A549 (cell line): Measurements from ENCODE around the gene GPX5. TPM values are rescaled to one million over a fixed set of nuclear protein-coding genes. Genes with fewer than 3 reads are reported as not detected.
A peak's percentile ranks its signal among the peaks of the same experiment; 100 is the strongest.

Experiments
- ATAC-seq, 2 experiments: fragments of 200-7000 bp in 1 of 2; fragments of >200 bp in 1 of 2; cut with Nextera tagmentation in 1 of 2; cut with Tn5 transposase in 1 of 2; 3 replicates each; pipeline versions ENCODE4 v1.8.0 to v1.9.1; 2018 to 2020; ENCODE audit warnings: mild to moderate bottlenecking in 1 of 2, moderate library complexity in 1 of 2
- CTCF ChIA-PET: fragments of 300-600 bp; sonication (Branson Sonifier 250); formaldehyde crosslinking; extraction: SDS; loops from one replicate; lab custom pipeline; 2021; ENCODE audit warnings: antibody characterized with exemption, inconsistent platforms; lab: Yijun Ruan, JAX
- POLR2A ChIA-PET: fragments of 350-600 bp; formaldehyde crosslinking; extraction: SDS; loops from one replicate; lab custom pipeline; 2021; ENCODE audit warnings: antibody characterized with exemption, inconsistent platforms; lab: Yijun Ruan, JAX
- DNase-seq, 2 experiments: peaks; one replicate each; pipeline versions ENCODE4 v3.0.0 to v3.0.0-alpha.2; 2011 to 2016; ENCODE audit warnings: low read depth in 1 of 2, low spot score in 1 of 2
- FAIRE-seq: peaks from 2 replicates; lab custom pipeline; 2011; peaks lifted over from hg19 to GRCh38; lab: Jason Lieb, UNC
- H3K27ac ChIP-seq, 2 experiments: fragments of >200 bp; sonication (Bioruptor Twin); formaldehyde crosslinking; 3 replicates each; pipeline ENCODE4 v1.5.1; 2016 to 2017
- H3K4me1 ChIP-seq: fragments of >200 bp; sonication (Bioruptor Twin); formaldehyde crosslinking; 3 replicates; pipeline ENCODE4 v1.6.1; 2016
- H3K4me2 ChIP-seq: fragments of >200 bp; sonication (Bioruptor Twin); formaldehyde crosslinking; 3 replicates; pipeline ENCODE4 v1.6.1; 2016
- H3K4me3 ChIP-seq: fragments of >200 bp; sonication (Bioruptor Twin); formaldehyde crosslinking; 3 replicates; pipeline ENCODE4 v1.5.1; 2016
- H3K9me3 ChIP-seq: fragments of >200 bp; sonication (Bioruptor Twin); formaldehyde crosslinking; 3 replicates; pipeline ENCODE4 v1.6.1; 2016
- CEBPB ChIP-seq, 2 experiments: fragments of >200 bp in 1 of 2; sonication (Bioruptor Twin) in 1 of 2; formaldehyde crosslinking in 1 of 2; IDR thresholded peaks; 2 replicates each; pipeline ENCODE4 v1.6.1; 2012 to 2016
- EHF ChIP-seq: fragments of 250-450 bp; sonication (Bioruptor Pico); IDR thresholded peaks from 2 replicates; pipeline ENCODE4 v1.5.0; 2020; ENCODE audit warnings: mild to moderate bottlenecking
- EHMT2 ChIP-seq: fragments of 200-600 bp; sonication (generic); IDR thresholded peaks from 2 replicates; pipeline ENCODE4 v1.6.1; 2016; ENCODE audit warnings: antibody characterized with exemption, low read depth, mild to moderate bottlenecking, moderate library complexity
- EP300 ChIP-seq, 2 experiments: fragments of >200 bp; sonication (Bioruptor Twin); formaldehyde crosslinking; IDR thresholded peaks; 2 replicates in 1 of 2; 3 replicates in 1 of 2; pipeline ENCODE4 v1.6.1; 2016 to 2017
- FOSL2 ChIP-seq, 2 experiments: fragments of 450-650 bp in 1 of 2; fragments of >200 bp in 1 of 2; sonication (Bioruptor Twin) in 1 of 2; formaldehyde crosslinking; IDR thresholded peaks; 2 replicates each; pipeline versions ENCODE4 v1.5.0 to v1.6.1; 2016 to 2020; ENCODE audit warnings: mild to moderate bottlenecking in 1 of 2, moderate library complexity in 1 of 2
- FOXS1 ChIP-seq: fragments of 250-450 bp; sonication (Bioruptor Pico); IDR thresholded peaks from 2 replicates; pipeline ENCODE4 v1.5.0; 2020; ENCODE audit warnings: mild to moderate bottlenecking, moderate library complexity
- GATA3 ChIP-seq: IDR thresholded peaks from 2 replicates; pipeline ENCODE4 v1.6.1; 2012; ENCODE audit warnings: borderline replicate concordance
- HDAC2 ChIP-seq: fragments of 200-600 bp; sonication (generic); IDR thresholded peaks from 2 replicates; pipeline ENCODE4 v1.6.1; 2016
- HOXA7 ChIP-seq: fragments of 250-450 bp; sonication (Bioruptor Pico); IDR thresholded peaks from 2 replicates; pipeline ENCODE4 v1.5.0; 2020; ENCODE audit warnings: mild to moderate bottlenecking, moderate library complexity
- HOXB13 ChIP-seq: fragments of 250-450 bp; sonication (Bioruptor Pico); IDR thresholded peaks from 2 replicates; pipeline ENCODE4 v1.5.0; 2020; ENCODE audit warnings: low read depth, mild to moderate bottlenecking, moderate library complexity
- JUN ChIP-seq, 2 experiments: fragments of >200 bp; sonication (Bioruptor Twin); formaldehyde crosslinking; IDR thresholded peaks; 2 replicates in 1 of 2; 3 replicates in 1 of 2; pipeline ENCODE4 v1.6.1; 2016 to 2017
- KDM5A ChIP-seq: fragments of 200-600 bp; sonication (generic); IDR thresholded peaks from 2 replicates; pipeline ENCODE4 v1.6.1; 2016; ENCODE audit warnings: antibody characterized with exemption, mild to moderate bottlenecking
- MAZ ChIP-seq: fragments of 150-350 bp; IDR thresholded peaks from 2 replicates; pipeline ENCODE4 v1.6.1; 2014; ENCODE audit warnings: antibody characterized with exemption, low read depth, low read length, borderline replicate concordance
- PHF8 ChIP-seq: fragments of 200-600 bp; sonication (generic); IDR thresholded peaks from 2 replicates; pipeline ENCODE4 v1.6.1; 2016; ENCODE audit warnings: low read depth, mild to moderate bottlenecking, antibody characterized with exemption, moderate library complexity, borderline replicate concordance
- POLR2AphosphoS2 ChIP-seq: conservative IDR thresholded peaks from 2 replicates; pipeline ENCODE4 v1.6.1; 2012; ENCODE audit warnings: low read length, improper control_type of control experiment, inconsistent platforms
- RCOR1 ChIP-seq: fragments of 150-350 bp; IDR thresholded peaks from 2 replicates; pipeline ENCODE4 v1.6.1; 2014; ENCODE audit warnings: antibody characterized with exemption, low read length, low read depth
- SREBF2 ChIP-seq: fragments of 450-650 bp; IDR thresholded peaks from 2 replicates; pipeline ENCODE4 v1.6.1; 2014; ENCODE audit warnings: mild to moderate bottlenecking, moderate library complexity
- USF2 ChIP-seq: fragments of 450-650 bp; IDR thresholded peaks from 2 replicates; pipeline ENCODE4 v1.6.1; 2014; ENCODE audit warnings: antibody characterized with exemption
- ZC3H11A ChIP-seq: fragments of 450-650 bp; IDR thresholded peaks from 2 replicates; pipeline ENCODE4 v1.6.1; 2014; ENCODE audit warnings: antibody characterized with exemption, mild to moderate bottlenecking
- ZNF302 ChIP-seq: fragments of 250-450 bp; sonication (Bioruptor Pico); IDR thresholded peaks from 2 replicates; pipeline ENCODE4 v1.9.0; 2021; ENCODE audit warnings: inconsistent platforms, mild to moderate bottlenecking, moderate library complexity
- ZSCAN20 ChIP-seq: fragments of 250-450 bp; sonication (Bioruptor Pico); IDR thresholded peaks from 2 replicates; pipeline ENCODE4 v1.8.0; 2022; ENCODE audit warnings: mild to moderate bottlenecking, moderate library complexity
- WGBS: methylation state at CpG from one replicate; pipeline ENCODE4 v1.1.6; 2017; ENCODE audit errors: missing lambda C conversion rate; 5-methylcytosine and 5-hydroxymethylcytosine counted together
- polyA plus RNA-seq, 4 experiments: library from polyadenylated mRNA; depleted of rRNA in 3 of 4; stranded (reverse); fragments of >200 nt; fragmentation: RNase III in 1 of 4; extraction: RNeasy Plus Mini Kit Qiagen cat#74134 plus additional on column Dnase treatment in 1 of 4; gene quantifications; 2 replicates in 3 of 4; 3 replicates in 1 of 4; pipeline ENCODE4 v1.2.3, GENCODE V29; 2011 to 2017
- TF ChIP-seq, protein P1 (sequence below): fragments of >200 bp; sonication (Bioruptor Twin); formaldehyde crosslinking; IDR thresholded peaks from 3 replicates; pipeline ENCODE4 v1.6.1; 2016
- TF ChIP-seq, protein P2 (sequence below): fragments of 250-450 bp; sonication (Bioruptor Pico); IDR thresholded peaks from 2 replicates; pipeline ENCODE4 v1.5.0; 2021; ENCODE audit warnings: mild to moderate bottlenecking, moderate library complexity, borderline replicate concordance
- TF ChIP-seq, protein P3 (sequence below): fragments of 150-350 bp; IDR thresholded peaks from 2 replicates; pipeline ENCODE4 v1.6.1; 2014; ENCODE audit warnings: low read depth, mild to moderate bottlenecking, low read length

GPX5 gene
- polyA plus RNA-seq, 2 of the 4 experiments (the other 2 are of a cell fraction), result not detected

GRCh38 chr6:28542440-28543296 lies 17.0 kb downstream of the GPX5 start (continued):
- TF ChIP-seq HOXB13 (no peak), ZNF302 (no peak), USF2 (peak; percentile 76), FOSL2 (IDR thresholded peaks at IDR 0.05) (no peak), FOSL2 (CRISPR knock-in tag; IDR thresholded peaks at IDR 0.05) (0 out of 2 replicates have a peak, but pooled peaks have one; percentile 7), CEBPB (IDR thresholded peaks at IDR 0.05) (peak; percentile 47 to 77; a peak in 3 of 4 replicates), EHF (CRISPR knock-in tag) (no peak), KDM5A (no peak)
- TF ChIP-seq, all 56 proteins: peak for 9

GRCh38 chr6:28543651-28544610 lies 18.2 kb downstream of the GPX5 start:
- Histone ChIP-seq H3K4me2 (peak overlapping the region; percentile 68), H3K27ac (peak overlapping the region; percentile 27 to 63; a peak in 2 of 6 replicates), H3K9me3 (no peaks in the 10 kb centered on the region), H3K4me1 (peaks cover 5% of the 10 kb centered on the region; the same call in 1 of the 3 replicates), H3K4me3 (peak overlapping the region; percentile 42)
- DNase-seq (peak in 1 of 2 experiments; percentile 10), ATAC-seq (peak in 1 of 2 experiments; percentile 40; a peak in 3 of 6 replicates), FAIRE-seq (no peak)
- POLR2A ChIA-PET, result interaction anchor here (1.4 kb wide), 1 partner anchor 43 kb away, joined by 3 read pairs; a partner anchor contains a TSS
- TF ChIP-seq PHF8 (no peak), JUN (IDR thresholded peaks at IDR 0.05) (no peak), HOXA7 (CRISPR knock-in tag) (no peak), ZSCAN20 (CRISPR knock-in tag) (no peak), GATA3 (no peak), POLR2AphosphoS2 (no peak), SREBF2 (no peak), ZC3H11A (no peak), FOXS1 (CRISPR knock-in tag) (no peak), RCOR1 (no peak), EP300 (IDR thresholded peaks at IDR 0.05) (no peak), EHMT2 (no peak), HDAC2 (no peak), MAZ (no peak)
- TF ChIP-seq, protein P1, sequence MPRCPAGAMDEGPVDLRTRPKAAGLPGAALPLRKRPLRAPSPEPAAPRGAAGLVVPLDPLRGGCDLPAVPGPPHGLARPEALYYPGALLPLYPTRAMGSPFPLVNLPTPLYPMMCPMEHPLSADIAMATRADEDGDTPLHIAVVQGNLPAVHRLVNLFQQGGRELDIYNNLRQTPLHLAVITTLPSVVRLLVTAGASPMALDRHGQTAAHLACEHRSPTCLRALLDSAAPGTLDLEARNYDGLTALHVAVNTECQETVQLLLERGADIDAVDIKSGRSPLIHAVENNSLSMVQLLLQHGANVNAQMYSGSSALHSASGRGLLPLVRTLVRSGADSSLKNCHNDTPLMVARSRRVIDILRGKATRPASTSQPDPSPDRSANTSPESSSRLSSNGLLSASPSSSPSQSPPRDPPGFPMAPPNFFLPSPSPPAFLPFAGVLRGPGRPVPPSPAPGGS, result no peak
- TF ChIP-seq, protein P2, sequence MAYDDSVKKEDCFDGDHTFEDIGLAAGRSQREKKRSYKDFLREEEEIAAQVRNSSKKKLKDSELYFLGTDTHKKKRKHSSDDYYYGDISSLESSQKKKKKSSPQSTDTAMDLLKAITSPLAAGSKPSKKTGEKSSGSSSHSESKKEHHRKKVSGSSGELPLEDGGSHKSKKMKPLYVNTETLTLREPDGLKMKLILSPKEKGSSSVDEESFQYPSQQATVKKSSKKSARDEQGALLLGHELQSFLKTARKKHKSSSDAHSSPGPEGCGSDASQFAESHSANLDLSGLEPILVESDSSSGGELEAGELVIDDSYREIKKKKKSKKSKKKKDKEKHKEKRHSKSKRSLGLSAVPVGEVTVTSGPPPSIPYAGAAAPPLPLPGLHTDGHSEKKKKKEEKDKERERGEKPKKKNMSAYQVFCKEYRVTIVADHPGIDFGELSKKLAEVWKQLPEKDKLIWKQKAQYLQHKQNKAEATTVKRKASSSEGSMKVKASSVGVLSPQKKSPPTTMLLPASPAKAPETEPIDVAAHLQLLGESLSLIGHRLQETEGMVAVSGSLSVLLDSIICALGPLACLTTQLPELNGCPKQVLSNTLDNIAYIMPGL (CRISPR knock-in tag), result no peak
- TF ChIP-seq, protein P3, sequence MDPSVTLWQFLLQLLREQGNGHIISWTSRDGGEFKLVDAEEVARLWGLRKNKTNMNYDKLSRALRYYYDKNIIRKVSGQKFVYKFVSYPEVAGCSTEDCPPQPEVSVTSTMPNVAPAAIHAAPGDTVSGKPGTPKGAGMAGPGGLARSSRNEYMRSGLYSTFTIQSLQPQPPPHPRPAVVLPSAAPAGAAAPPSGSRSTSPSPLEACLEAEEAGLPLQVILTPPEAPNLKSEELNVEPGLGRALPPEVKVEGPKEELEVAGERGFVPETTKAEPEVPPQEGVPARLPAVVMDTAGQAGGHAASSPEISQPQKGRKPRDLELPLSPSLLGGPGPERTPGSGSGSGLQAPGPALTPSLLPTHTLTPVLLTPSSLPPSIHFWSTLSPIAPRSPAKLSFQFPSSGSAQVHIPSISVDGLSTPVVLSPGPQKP, result no peak
- 43% methylated on average over 20 of the region's 31 CpGs for WGBS
- CTCF ChIA-PET, result interaction anchor here (1.4 to 1.6 kb wide), 2 partner anchors 8 to 110 kb away, joined by 3 to 4 read pairs; no protein-coding TSS in a partner anchor
